Stimulated activated effector memory CD8-positive, alpha-beta T cell treated with anti-CD3 and anti-CD28 coated beads, Interleukin-12 subunit alpha, Interleukin-12 subunit beta, amount 100 ng/mL, for 72 hours (primary cell): Measurements from ENCODE around the gene ADIPOQ.
"Not testable (repeated sequence)": the region's sequence is repeated elsewhere in the genome, so short reads cannot be mapped to it uniquely, and the experiment has no call there.

ENCODE experiments used
- ATAC-seq: fragments of 150-1000 bp; cut with Tn5 transposase; 2 replicates; pipeline ENCODE4 v1.10.0; 2021
- DNase-seq, 2 donors: peaks; one replicate each; pipeline ENCODE4 v3.0.0; 2021 to 2022; ENCODE audit warnings: low spot score in 2 of 2
- H3K27ac Mint-ChIP-seq: one replicate; pipeline ENCODE4 v1.8.0; 2022; ENCODE audit warnings: mild to moderate bottlenecking, mixed read lengths
- H3K36me3 Mint-ChIP-seq: one replicate; pipeline ENCODE4 v1.8.0; 2022; ENCODE audit warnings: mild to moderate bottlenecking, mixed read lengths
- H3K4me1 Mint-ChIP-seq: one replicate; pipeline ENCODE4 v1.8.0; 2022; ENCODE audit warnings: mixed read lengths
- H3K4me3 Mint-ChIP-seq: one replicate; pipeline ENCODE4 v1.8.0; 2022; ENCODE audit warnings: mild to moderate bottlenecking, mixed read lengths
- H3K9me3 Mint-ChIP-seq: one replicate; pipeline ENCODE4 v1.8.0; 2022; ENCODE audit warnings: mixed read lengths

Gene ADIPOQ

DNA sequence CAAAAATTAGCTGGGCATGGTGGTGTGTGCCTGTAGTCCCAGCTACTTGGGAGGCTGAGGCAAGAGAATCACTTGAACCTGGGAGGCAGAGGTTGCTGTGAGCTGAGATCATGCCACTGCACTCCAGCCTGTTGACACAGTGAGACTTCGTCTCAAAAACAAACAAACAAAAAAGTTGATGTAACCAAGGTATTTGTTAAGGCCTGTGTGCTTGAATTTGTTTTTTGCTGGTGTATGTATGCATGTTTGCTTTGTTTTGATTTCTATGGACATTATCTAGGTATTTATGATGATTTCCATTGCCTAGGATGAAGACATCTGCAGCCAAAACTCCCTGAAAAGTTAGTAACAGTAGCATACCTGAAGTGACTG lies 20.1 kb upstream of the ADIPOQ start:
- not testable (repeated sequence) for DNase-seq, H3K4me3 Mint-ChIP-seq, H3K27ac Mint-ChIP-seq, ATAC-seq, H3K36me3 Mint-ChIP-seq, H3K9me3 Mint-ChIP-seq
- H3K4me1 Mint-ChIP-seq: peaks cover 32% of the 10 kb centered on the region

DNA sequence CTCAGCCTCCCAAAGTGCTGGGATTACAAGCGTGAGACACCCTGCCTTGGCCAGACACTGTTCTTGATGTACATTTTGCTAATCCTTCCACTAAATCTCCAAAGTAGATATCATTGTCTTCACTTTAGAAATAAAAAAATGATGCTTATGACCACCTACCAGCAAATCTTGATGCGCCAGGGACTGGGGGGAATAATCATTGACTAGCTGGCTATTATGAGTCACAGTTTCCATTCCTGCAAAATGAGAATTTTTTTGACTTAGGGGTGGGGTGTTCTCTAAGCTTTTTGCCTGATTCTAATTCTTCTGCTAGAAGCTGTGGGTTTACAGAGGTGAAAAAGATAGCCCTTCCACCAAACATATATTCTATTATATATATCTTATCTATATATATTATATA lies 19.1 kb upstream of the ADIPOQ start:
- Mint-ChIP-seq H3K27ac (no peak overlapping the region), H3K36me3 (no peaks in the 10 kb centered on the region), H3K4me3 (no peak overlapping the region), H3K9me3 (no peaks in the 10 kb centered on the region), H3K4me1 (peaks cover 35% of the 10 kb centered on the region)
- no peak for DNase-seq
- ATAC-seq: no peak

DNA sequence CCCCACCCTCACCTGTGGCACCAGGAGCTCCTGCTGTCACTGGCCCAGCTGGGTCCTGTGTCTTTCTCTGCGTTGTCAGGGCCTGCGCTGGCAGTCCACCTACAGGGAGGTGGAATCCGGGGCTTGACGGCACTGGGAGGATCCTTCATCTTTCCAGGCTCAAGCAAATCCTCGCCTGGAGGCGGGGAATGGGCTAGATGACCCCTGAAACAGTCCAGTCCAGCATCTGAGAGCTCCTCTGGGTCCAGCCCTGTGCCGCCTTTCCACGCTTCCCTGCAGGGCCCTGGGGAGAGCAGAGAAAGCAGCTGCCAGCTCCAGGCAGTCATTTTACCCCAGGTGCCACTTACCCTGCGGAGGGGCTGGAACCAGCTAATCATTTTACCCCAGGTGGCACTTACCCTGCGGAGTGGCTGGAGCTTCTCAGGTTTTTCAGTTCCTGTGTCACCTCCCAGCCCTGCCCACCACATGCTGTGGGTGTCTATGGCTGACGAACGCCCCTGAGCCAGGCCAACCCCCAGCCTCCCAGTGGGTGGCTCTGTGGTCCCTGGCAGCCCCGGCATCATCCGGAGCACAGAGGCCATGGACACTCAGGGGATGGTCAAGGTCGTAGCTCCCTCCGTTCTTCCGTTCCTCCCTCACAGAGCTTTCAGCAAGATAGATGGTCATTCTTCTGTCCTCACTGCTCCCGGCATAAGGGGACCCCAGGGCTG lies 17.9 kb upstream of the ADIPOQ start:
- ATAC-seq: no peak
- no peak for DNase-seq
- H3K4me1 Mint-ChIP-seq: peaks cover 37% of the 10 kb centered on the region
- no peaks in the 10 kb centered on the region for H3K36me3 Mint-ChIP-seq
- peak overlapping the region; percentile 85 for H3K4me3 Mint-ChIP-seq
- H3K9me3 Mint-ChIP-seq: no peaks in the 10 kb centered on the region
- H3K27ac Mint-ChIP-seq: no peak overlapping the region

DNA sequence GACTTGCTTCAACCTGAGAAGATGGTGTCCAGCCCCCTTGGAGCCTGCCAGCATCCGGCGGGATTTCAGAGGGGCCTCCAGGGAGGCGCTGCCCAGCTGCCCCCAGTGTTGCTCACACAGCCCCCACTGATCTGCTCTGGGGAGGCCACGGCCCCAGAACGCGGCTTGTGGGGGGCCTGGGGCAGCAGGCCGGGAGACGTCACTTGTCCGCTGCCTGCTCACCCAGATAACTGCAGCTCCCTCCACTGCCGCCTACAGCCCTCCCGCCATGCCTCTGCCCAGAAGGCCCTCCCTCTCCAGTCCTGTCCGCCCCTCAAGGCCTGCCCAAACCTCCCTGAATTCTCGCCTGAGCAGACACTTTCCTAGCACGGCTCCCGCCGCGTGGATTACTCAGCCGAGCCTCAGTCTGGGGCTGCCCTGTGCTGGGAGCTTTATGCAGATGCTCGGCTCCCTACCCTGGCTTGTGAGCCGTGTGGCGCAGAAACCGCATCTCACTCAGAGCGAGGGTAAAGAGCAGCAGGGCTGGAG lies 17.2 kb upstream of the ADIPOQ start:
- Mint-ChIP-seq H3K36me3 (no peaks in the 10 kb centered on the region), H3K27ac (peak overlapping the region; percentile 5), H3K4me3 (peak overlapping the region; percentile 85), H3K9me3 (no peaks in the 10 kb centered on the region), H3K4me1 (peaks cover 37% of the 10 kb centered on the region)
- ATAC-seq (peak; percentile 63), DNase-seq (peak in 1 of 2 donors; percentile 55)

DNA sequence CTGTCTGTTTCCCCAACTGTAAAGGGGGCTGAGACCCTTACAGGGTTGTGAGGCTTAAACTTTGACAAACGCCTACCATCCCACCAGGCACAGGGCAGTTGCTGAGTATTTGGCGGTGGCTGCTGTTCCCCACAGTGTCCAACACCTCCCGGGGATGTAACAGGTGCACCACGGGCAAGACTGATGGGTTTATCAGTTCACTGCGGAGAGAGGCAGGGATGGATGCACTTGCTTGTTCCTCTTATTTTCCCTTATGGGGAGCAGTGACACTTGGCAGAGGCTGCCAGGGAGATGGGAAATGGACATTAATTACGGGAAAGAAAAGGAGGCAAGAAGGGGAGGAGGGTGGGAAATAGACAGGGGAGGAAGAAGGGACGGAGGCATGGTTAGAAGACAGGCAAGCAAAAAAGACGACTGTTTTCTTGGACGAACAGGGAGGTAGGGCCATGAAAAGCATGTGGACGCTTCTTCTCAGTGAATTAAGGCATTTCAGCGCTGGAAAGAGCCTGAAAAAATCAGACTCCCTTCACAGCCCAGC lies 16.6 kb upstream of the ADIPOQ start:
- DNase-seq (no peak), ATAC-seq (peak; percentile 1)
- no peaks in the 10 kb centered on the region for H3K36me3 Mint-ChIP-seq
- no peaks in the 10 kb centered on the region for H3K9me3 Mint-ChIP-seq
- peaks cover 37% of the 10 kb centered on the region for H3K4me1 Mint-ChIP-seq
- peak overlapping the region; percentile 5 for H3K27ac Mint-ChIP-seq
- peak overlapping the region; percentile 85 for H3K4me3 Mint-ChIP-seq

DNA sequence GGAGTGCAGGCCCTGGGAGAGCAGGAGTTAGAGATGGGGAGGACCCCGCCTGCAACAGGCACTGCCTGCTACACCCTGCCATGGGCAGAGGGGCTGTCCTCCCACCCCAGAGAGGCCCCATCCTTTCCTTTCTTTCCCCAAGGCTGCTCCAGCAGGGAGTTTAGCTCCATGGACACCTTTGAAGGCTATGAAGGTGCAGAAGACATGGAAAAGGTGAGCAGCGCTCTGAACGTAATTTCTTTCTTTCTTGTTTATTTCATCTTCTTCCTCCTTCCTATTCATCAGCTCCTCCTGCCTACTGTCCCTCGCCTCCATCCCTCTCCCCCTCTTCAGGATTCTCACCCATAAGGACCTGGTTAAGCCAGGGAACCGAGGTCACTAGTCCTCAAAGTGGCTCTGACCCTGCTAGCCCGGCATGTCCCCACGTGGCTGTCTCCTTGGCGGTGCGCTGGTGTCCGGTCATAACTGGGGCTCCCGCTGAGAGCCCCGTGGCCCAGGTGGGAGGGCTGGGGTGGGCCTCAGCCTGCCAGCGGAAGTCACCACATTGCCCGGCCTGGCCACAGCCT lies 16.0 kb upstream of the ADIPOQ start:
- H3K27ac Mint-ChIP-seq: peak overlapping the region; percentile 38
- peak; percentile 31 for ATAC-seq
- peak overlapping the region; percentile 85 for H3K4me3 Mint-ChIP-seq
- H3K4me1 Mint-ChIP-seq: peaks cover 37% of the 10 kb centered on the region
- no peaks in the 10 kb centered on the region for H3K9me3 Mint-ChIP-seq
- peak in 1 of 2 donors; percentile 54 for DNase-seq
- H3K36me3 Mint-ChIP-seq: no peaks in the 10 kb centered on the region

DNA sequence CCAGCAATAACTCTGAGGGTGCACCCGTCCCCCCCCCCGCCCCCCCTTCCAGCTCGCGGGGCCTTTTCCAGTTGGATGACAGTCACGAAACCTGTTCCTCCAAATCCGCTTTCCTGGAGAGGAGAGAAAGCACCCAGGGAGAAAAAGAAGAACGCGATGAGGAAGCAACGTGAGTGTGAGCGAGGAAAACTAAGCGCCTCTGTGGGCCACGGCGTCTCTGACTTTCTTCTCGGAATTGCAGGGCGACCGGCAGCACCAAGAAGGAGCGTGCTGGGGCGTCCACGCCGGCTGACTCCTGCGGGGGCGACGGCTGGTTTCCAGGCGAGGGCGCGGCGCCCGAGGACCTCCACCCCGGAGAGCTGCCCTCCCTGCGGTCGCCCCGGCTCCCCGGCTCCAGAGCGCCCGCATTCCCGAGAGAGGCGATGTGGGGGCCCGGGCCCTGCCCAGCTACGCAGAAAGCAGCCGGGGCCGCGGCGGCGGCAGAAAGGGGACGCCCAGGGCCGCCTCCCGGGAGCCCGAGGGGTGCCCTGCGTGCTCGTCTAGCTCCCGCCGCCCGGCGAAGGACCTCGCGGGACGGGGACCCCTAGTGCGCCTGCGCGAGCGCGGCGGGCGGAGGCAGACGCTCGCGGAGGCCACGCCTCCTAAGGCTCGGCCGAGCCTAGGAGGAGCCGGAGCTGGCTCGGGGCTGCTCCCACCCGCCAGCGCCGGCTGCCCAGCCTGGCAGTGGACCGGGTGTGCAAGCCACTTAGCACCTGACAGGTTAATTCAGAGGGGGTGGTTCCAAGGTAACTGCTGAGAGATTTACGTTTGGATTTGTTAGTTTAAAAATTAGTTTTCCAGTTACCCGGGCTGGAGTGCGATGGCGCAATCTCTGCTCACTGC lies 15.3 kb upstream of the ADIPOQ start:
- Mint-ChIP-seq H3K36me3 (no peaks in the 10 kb centered on the region), H3K27ac (peak overlapping the region; percentile 38), H3K4me1 (peaks cover 37% of the 10 kb centered on the region), H3K4me3 (peak overlapping the region; percentile 85), H3K9me3 (no peaks in the 10 kb centered on the region)
- ATAC-seq (peak; percentile 91), DNase-seq (peak; percentile 89 to 90)

DNA sequence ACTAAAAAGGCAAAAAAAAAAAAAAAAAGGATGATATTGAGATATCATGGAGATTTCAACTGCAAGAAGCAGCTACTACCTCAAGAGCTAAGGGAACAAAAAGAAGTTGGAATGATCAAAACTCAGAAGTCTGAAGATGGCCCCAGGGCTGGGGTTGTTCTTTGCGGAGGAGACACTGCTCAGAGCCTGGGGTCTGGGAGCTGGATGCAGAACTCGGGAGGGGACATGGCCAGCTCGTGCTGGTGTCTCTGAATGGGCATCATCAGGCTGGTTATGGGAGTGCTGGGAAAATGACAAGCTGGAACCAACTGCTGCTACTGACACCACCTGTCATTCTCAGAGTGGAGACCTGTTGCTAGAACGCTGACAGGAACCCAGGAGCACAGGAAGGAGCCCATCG lies 14.2 kb upstream of the ADIPOQ start:
- ATAC-seq (no peak), DNase-seq (no peak)
- H3K9me3 Mint-ChIP-seq: no peaks in the 10 kb centered on the region
- H3K4me3 Mint-ChIP-seq: peak overlapping the region; percentile 85
- H3K27ac Mint-ChIP-seq: no peak overlapping the region
- no peaks in the 10 kb centered on the region for H3K36me3 Mint-ChIP-seq
- H3K4me1 Mint-ChIP-seq: peaks cover 37% of the 10 kb centered on the region

DNA sequence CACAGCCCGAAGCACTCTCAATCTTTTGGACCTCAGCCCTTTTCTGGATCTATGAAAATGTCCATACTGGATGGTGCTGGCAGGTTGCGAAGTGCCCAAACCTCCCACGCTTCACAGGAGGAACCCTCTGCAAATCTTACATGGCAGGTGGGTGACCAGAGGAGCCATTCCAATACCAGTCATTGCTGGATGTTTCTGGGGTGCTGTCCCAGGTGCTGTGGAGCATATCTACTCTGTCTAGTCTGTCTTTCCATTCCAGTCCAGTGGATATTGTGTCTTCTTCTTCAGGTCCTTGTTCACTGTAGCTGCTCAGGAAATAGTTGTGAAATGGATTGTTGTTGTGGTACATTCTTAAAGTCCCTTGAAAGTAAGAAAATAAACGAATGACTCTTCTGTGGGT lies 10.7 kb upstream of the ADIPOQ start:
- no peaks in the 10 kb centered on the region for H3K36me3 Mint-ChIP-seq
- H3K27ac Mint-ChIP-seq: no peak overlapping the region
- ATAC-seq: no peak
- DNase-seq: no peak
- H3K4me3 Mint-ChIP-seq: no peak overlapping the region
- no peaks in the 10 kb centered on the region for H3K9me3 Mint-ChIP-seq
- peaks cover 6% of the 10 kb centered on the region for H3K4me1 Mint-ChIP-seq

DNA sequence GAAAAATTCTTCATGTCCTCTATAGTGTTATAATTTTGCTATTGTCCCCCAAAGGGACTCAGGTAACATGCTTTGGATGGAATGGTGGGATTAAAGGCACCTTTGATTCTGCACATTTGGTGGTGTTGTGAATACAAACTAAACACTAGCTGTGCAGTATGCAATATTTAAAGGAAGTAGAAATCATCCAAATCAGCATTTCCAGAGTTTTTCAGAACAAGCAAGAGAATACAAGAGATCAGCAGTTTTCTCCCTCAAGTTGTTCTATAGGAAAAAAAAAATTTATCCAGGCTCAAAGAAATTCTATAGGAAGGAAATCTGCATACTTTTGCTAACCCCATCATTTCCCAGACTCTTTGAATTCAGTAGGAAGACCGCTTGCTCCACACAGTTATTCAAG lies 10.2 kb upstream of the ADIPOQ start:
- H3K9me3 Mint-ChIP-seq: no peaks in the 10 kb centered on the region
- no peaks in the 10 kb centered on the region for H3K36me3 Mint-ChIP-seq
- ATAC-seq (no peak), DNase-seq (no peak)
- H3K27ac Mint-ChIP-seq: no peak overlapping the region
- H3K4me1 Mint-ChIP-seq: peaks cover 5% of the 10 kb centered on the region
- H3K4me3 Mint-ChIP-seq: no peak overlapping the region

DNA sequence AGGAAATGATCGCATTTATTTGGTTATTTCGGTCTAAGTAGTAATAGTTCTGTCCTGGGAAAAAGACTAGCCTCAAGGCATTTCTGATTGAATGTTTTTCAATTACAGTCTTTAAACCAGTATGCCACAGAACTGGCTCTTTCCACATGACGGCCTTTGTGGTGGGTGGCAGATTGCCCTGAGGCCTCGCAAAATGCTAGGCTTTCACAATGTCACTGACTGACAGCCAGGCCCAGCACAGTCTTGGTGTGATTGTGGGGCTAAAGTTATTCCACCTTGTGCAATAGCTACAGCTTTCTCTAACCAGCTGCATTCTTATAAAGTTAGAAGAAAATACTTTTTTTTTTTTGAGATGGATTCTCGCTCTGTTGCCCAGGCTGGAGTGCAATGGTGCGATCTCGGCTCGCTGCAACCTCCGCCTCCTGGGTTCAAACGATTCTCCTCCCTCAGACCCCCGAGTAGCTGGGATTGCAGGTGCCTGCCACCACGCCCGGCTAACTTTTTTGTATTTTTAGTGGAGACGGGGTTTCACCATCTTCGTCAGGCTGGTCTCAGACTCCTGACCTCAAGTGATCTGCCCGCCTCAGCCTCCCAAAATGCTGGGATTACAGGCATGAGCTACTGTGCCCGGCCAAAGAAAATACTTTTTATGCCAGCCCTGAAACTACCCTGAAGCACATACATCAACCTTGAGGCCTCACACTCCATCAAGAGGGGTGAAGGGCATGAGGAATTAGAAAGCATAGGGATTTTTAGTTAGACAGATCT lies 2.5 kb upstream of the ADIPOQ start:
- Mint-ChIP-seq H3K4me1 (no peaks in the 10 kb centered on the region), H3K4me3 (no peak overlapping the region), H3K36me3 (no peaks in the 10 kb centered on the region), H3K27ac (no peak overlapping the region), H3K9me3 (no peaks in the 10 kb centered on the region)
- no peak for DNase-seq
- ATAC-seq: no peak

DNA sequence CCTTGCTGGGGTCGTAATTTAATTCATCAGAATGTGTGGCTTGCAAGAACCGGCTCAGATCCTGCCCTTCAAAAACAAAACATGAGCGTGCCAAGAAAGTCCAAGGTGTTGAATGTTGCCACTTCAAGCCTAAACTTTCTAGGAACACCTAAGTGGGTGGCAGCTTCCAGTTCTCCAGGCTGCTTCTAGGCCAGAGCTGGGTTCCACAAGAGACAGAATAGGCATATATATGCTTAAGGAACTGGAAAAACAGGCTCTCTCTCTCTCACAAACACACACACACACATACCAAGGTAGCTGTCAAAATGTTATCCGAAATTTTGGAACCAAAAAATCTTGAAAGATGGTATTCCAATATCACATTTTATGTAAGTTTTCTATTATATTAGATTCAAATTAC lies 890 bp upstream of the ADIPOQ start:
- no peak for DNase-seq
- Mint-ChIP-seq H3K9me3 (no peaks in the 10 kb centered on the region), H3K27ac (no peak overlapping the region), H3K4me3 (no peak overlapping the region), H3K4me1 (no peaks in the 10 kb centered on the region), H3K36me3 (no peaks in the 10 kb centered on the region)
- ATAC-seq: no peak

DNA sequence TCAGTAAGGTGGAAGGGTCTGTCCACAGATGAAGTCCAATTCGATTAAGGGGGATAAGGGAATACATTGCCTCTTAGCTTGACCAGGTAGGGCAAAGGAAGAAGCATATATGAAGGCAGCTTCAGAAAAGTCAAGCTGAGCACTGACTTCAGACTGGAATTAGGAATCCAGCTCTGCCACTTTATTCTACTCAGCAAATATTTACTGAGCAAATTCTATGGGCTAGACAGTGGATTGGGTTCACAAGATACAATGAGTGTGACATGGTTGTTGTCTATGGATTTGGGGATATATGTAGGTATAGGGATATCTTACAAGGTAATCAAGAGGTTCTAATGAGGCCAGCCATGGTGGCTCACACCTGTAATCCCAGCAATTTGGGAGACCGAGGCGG lies 526 bp downstream of the ADIPOQ start:
- H3K4me1 Mint-ChIP-seq: no peaks in the 10 kb centered on the region
- no peak overlapping the region for H3K4me3 Mint-ChIP-seq
- H3K9me3 Mint-ChIP-seq: no peaks in the 10 kb centered on the region
- H3K36me3 Mint-ChIP-seq: peaks cover 4% of the 10 kb centered on the region
- ATAC-seq (no peak), DNase-seq (peak in 1 of 2 donors; percentile 15)
- no peak overlapping the region for H3K27ac Mint-ChIP-seq

DNA sequence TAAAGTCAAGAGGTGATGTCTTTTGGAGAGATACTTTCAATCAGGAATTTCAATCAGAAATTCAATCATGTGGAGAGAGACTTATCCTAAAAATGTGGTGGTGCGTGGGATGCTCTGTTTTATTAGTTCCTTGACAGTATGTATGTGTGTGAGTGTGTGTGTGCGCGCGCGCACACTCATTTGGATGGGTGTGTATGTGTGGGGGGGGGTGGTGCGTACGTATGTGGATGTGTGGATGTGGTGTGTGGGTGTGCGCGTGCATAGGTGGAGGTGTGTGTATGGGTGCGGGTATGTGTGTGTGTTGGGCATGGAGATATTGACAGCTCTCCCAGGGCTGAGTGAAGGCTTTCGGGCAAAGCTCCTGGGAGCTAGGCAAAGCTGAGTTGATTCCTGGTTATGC lies 2.4 kb downstream of the ADIPOQ start:
- no peak for ATAC-seq
- H3K9me3 Mint-ChIP-seq: no peaks in the 10 kb centered on the region
- peaks cover 6% of the 10 kb centered on the region for H3K4me1 Mint-ChIP-seq

DNA sequence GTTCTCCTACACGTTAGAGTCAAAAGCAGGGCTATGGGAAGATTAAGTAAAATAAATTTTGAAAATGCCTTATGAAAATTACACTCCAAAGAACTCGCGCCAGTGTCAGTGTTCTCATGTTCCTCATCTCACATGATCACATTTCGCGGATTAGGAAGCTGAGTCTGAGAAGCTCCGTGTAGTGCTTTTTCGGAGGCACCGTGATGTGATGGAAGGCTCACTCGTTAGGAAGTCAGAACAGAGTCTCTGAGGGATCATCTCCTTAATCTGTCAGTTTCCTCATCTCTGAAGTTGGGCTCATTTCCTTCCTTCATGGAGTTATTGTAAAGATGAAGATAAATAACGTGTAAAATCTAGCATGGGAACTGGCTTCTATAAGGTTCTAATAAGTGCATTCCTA lies 3.2 kb downstream of the ADIPOQ start:
- ATAC-seq: no peak
- DNase-seq: peak in 1 of 2 donors; percentile 17
- Mint-ChIP-seq H3K36me3 (peaks cover 6% of the 10 kb centered on the region), H3K4me1 (peaks cover 6% of the 10 kb centered on the region), H3K27ac (no peak overlapping the region), H3K4me3 (no peak overlapping the region), H3K9me3 (no peaks in the 10 kb centered on the region)

More for the DNA sequence above, 2.4 kb downstream of the ADIPOQ start:
- Mint-ChIP-seq H3K4me3 (no peak overlapping the region), H3K27ac (no peak overlapping the region), H3K36me3 (peaks cover 6% of the 10 kb centered on the region)
- peak in 1 of 2 donors; percentile 20 for DNase-seq
